ENCODE results near the gene UBE2G1.
"Not testable (repeated sequence)": the region's sequence is repeated elsewhere in the genome, so short reads cannot be mapped to it uniquely, and the experiment has no call there.

The UBE2G1 gene

GRCh38 chr17:4375039-4375748 lies 8.7 kb upstream of the UBE2G1 start:
- peak; percentile 17 for DNase-seq

DNA sequence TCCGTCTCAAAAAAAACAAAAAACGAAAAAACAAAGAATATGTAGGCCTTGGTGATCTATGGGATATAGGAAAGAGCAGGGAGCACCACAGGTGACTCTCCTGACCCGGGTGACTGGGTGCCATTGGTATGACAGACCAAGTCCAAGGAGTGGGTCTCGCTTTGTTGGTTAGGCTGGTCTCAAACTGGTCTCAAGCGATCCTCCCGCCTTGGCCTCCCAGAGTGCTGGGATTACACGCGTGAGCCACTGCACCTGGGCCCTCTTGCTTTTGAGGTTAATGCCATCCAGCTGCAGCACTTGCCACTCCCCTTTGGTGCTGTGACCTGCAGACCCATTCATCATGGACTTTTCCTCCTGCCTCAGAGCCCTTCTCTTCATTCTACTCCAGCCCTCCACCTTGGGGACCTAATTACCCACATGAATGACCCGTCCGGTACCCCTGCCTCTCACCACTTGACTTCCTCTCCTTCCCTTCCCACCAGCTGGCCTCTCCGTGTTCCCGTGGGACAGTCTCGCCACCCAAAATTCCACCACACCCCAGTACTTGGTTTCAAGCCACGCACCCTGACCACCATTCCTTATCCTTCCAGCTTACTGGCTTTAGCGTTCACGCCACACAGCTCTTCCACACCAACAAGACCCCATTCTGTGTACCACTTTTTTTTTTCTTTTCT lies 3.2 kb upstream of the UBE2G1 start:
- no peak for DNase-seq

DNA sequence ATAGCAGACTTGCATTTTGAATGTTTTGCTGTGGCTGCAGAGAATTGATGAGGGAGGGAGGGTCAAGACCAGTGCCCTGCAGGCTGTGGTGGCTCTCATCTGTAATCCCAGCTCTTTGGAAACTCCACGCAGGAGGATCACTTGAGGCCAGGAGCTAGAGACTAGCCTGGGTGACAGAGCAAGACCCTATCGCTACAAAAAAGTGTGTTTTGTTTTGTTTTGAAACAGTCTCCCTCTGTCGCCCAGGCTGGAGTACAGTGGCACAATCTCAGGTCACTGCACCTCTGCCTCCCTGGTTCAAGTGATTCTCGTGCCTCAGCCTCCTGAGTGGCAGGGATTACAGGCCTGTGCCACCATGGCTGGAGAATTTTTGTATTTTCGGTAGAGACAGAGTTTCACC lies 1.9 kb upstream of the UBE2G1 start:
- DNase-seq = no peak

- DNase-seq = not testable (repeated sequence)
These were observed 702 bp upstream of the UBE2G1 start for GRCh38 chr17:4367177-4367576.

GRCh38 chr17:4365628-4366326 lies 698 bp downstream of the UBE2G1 start:
- no peak for DNase-seq

- peak; percentile 94 for DNase-seq
These were observed 1.3 kb downstream of the UBE2G1 start for GRCh38 chr17:4365103-4365627.

GRCh38 chr17:4364622-4365041 lies 1.8 kb downstream of the UBE2G1 start:
- no peak for DNase-seq

DNA sequence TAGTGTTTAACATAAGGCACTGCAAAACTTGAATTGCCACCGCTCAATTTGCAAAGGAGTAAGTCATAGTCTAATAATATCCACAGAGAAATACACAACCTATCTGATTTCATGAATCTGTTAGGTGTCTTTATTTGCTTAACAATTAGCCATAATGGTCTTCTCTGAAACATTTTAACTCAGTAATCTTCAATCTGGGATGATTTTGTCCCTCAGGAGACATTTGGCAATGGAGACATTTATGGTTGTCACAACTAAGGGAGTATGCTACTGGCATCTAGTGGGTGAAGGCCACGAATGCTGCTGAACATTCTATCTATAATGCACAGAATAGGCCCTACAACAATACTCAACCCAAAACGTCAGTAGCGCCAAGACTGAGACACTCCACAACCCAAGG lies 4.3 kb downstream of the UBE2G1 start:
- DNase-seq = peak; percentile 34

DNA sequence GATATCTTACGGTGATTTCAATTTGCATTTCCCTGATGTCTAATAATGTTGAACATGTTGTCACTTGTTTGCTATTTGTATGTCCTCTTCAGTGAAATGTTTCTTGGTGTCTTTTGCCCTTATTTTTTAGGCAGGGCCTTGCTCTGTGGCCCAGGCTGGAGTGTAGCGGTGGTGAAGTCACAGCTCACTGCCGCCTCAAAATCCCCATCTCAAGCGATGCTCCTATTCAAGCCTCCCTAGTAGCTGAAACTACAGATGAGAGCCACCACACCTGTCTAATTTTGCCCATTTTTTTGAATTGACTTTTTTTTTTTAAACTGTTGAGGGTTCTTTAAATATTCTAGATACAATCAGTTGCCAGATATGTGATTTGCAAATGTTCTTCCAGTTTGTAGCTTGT lies 8.3 kb downstream of the UBE2G1 start:
- no peak for DNase-seq

GRCh38 chr17:4357671-4358070 lies 8.8 kb downstream of the UBE2G1 start:
- no peak for DNase-seq

GRCh38 chr17:4357030-4357628 lies 9.3 kb downstream of the UBE2G1 start:
- DNase-seq = no peak

GRCh38 chr17:4354862-4355514 lies 11.5 kb downstream of the UBE2G1 start:
- DNase-seq = no peak

DNA sequence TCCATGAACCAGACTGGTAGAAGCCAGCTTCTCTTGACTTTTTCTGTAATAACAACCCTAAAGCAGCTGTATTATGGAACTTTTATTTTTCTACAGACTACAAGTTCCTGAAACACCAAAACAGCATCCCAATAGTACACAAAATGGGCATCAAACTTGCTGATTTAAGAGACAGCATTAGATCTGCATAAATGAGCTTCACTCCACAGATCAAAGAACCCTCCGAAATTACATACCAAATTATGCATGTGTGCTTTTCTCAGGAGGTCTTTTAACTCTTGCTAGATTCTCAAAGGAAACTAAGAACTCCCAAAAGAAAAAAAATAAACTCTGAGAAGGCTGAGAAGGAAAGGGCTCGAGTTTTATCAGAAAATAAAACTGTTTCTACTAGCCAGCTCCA lies 12.3 kb downstream of the UBE2G1 start:
- DNase-seq = no peak

GRCh38 chr17:4350214-4350613 lies 16.3 kb downstream of the UBE2G1 start:
- not testable (repeated sequence) for DNase-seq

DNA sequence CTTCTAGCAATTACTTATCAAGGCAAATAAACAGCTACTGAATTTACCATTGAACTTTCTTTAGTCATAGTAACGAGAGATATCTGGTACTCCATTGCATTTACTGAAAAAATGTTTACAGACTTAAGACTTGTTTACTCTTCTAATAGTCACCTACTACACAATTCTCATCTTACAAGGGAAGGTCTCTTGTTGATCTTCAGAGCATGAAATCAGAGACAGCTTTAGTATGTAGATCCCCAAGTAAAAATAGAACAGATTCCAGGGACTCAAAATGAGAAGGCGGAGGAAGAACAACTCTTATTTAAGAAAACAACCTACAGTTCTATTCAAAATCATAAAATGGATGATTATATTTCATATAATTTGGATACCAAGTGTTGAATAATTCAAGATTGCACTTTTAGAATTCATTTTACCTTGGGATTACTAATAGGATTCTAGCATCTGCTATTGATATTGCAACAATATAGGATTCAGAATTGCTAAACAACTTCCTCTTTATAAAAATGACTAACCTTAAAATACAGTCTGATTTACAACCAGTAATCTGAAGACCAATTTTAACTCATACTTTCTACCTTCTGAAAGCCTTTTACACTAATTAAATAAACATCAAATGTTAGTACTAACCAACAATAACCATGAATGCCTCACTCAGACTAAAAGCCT lies 20.8 kb downstream of the UBE2G1 start:
- peak; percentile 48 for DNase-seq

GRCh38 chr17:4344926-4345325 lies 21.5 kb downstream of the UBE2G1 start:
- DNase-seq = no peak

DNA sequence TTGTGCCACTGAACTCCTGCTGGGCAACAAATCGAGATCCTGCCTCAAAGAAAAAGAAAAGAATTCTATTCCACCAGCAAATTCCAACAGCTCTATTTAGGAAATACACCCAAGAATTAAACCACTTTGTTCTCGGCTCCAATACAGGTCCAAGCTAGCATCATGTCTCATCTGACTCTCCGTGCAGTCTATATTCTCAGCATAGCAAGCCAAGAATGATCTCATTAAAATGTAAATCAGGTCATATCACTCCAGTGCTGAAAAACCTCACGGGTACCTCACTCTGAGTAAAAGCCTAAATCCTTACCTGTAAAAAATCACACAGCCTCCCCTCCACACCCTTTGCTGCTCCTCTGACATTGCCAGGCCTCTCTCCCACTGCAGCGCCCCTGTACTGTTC lies 23.9 kb downstream of the UBE2G1 start:
- no peak for DNase-seq

GRCh38 chr17:4341616-4341977 lies 24.9 kb downstream of the UBE2G1 start:
- no peak for DNase-seq

DNA sequence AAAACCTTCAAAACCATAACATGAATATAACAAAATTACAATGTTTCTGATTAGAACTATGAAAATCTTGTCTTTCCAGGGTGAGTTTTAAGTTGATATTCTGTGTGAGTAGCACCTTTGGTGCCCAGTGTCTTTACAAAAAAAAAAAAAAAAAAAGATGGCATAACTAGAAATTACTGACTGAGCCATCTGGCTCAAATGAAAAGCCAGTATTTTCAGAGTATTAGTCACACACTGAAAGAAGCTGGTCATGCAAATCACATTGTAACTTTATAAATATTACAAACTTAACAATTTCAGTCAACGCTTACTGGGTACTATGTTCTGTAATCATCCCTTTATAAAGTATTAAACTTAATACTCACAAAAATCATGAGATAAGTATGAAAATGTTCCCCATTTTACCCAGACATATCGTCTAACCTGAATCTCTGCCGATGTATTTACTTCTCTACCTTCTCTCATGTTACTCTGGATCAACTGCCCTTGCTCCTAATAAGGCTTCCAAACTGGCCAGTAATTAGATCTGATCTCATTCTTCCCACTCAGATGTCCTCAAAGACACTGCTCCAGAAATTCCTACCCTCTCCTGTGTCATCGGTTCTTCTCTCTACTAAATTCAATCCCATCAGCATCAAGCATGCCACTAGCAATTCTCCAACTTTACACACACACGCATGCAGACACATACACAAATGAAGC lies 25.4 kb downstream of the UBE2G1 start:
- DNase-seq = no peak

DNA sequence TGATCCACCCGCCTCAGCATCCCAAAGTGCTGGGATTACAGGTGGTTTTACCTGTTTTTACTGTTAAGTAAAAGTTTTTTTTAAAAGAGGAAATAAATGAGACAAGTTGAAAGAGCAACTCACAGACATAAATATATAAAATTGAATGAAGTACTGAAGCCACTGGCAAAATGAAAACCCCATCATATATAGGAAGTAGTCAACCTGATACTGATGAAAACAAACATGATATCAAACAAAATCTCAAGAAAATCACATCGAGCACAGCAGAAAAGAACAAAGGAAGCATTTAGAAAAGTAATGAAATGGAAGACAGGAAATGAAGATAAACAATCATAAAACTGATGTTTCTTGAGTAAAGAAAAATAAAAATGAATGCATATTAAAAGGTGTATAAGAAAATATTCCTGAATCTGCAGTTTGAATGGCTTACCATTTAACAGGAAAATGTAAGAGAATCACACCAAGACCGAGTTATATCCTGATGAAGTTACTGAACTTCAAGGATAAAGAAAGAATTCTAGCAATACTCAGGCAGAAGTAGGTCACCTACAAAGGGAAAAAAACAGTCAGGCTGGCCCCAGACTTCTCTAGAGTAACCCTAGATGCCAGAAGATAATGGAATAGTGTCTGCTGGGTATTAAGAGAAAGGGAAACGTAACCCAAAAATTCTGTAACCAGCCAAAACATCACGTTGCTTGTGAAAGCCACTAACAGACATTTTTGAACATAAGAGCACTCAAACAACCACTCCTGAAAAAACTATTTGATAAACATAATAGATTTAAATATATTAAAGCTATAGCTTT lies 31.5 kb downstream of the UBE2G1 start:
- DNase-seq = no peak

- DNase-seq = no peak
These were observed 32.1 kb downstream of the UBE2G1 start for GRCh38 chr17:4334332-4334731.

Data from MV-4-11 (cell line).